Measurements from ENCODE around the gene CD52.

CD52 gene

DNA sequence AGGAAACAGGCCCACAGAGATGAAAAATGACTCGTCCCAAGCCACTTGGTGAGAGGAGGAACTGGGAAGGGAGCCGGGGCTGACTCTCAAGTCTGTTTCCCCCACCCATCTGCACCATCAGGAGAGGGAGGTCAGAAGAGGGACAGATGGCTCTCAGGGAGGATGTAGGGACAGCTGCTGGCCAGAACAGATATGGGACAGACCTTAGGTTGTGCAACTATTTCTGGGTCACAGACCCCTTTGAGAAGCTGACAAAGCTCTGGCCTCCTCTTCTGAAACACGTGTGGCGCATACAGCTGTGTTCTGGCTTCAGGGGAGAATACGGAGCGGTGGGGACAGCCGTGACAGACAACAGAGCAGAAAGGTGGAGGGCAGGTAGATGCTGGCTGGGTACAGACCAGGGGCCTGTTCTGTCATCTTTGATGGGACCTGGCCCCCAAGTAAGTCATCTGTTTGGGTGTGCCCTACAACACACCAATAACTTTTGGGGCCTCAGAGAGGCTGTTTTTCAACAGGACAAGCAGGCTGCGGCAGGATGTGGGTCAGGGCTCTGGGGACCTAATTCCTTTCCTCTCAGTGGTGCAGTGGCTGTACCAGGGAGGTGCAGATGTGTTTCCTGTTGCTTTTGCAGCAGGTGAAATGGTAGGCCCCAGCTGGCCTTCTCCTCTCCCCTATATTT lies 30.6 kb upstream of the CD52 start:
- H3K23ac ChIP-seq (ENCODE audit: low read length): no peak overlapping the region

DNA sequence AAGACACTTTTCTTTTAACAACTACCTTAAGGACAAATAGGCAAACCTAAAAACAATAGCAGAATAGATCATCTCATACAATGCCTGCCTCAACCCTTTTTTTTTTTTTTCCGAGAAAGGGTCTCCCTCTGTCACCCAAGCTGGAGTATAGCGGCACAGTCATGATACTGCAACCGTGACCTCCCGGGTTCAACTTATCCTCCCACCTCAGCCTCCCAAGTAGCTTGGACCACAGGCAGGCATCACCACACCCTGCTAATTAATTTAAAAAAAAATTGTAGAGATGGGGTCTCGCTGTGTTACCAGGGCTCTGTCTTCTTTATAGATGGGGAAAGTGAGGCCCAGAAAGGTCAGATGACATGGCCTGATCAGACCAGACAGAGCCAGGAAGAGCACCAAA lies 29.9 kb upstream of the CD52 start:
- Histone ChIP-seq H2BK12ac (ENCODE audit: low read length) (no peak overlapping the region), H2BK120ac (ENCODE audit: insufficient read depth, low read length, poor library complexity) (no peak overlapping the region), H3K4me1 (ENCODE audit: control insufficient read depth in 1 of 2, insufficient read depth in 2 of 2, low read length in 2 of 2) (peaks cover 4 to 10% of the 10 kb centered on the region in 2 experiments), H4K91ac (ENCODE audit: low read depth, low read length) (no peak overlapping the region), H3K4me2 (ENCODE audit: low read length) (no peak overlapping the region), H3K4me3 (ENCODE audit: low read depth, low read length) (no peak overlapping the region), H2AK5ac (ENCODE audit: low read length) (no peak overlapping the region), H3K9me3 (ENCODE audit: insufficient read depth, low read depth, low read length) (peaks cover 2% of the 10 kb centered on the region), H3K18ac (ENCODE audit: low read length) (no peak overlapping the region), H3K79me2 (ENCODE audit: control insufficient read depth, insufficient read depth, low read length, poor library complexity) (no peaks in the 10 kb centered on the region), H4K8ac (ENCODE audit: low read depth, low read length) (no peak overlapping the region), H2BK5ac (ENCODE audit: low read depth, low read length, poor library complexity) (no peak overlapping the region), H3K27me3 (ENCODE audit: insufficient read depth, low read length) (no peaks in the 10 kb centered on the region), H3K4ac (ENCODE audit: low read depth, low read length) (no peak overlapping the region), H3K79me1 (ENCODE audit: low read length) (no peaks in the 10 kb centered on the region), H3K14ac (ENCODE audit: low read length) (no peak overlapping the region), H3K27ac (ENCODE audit: low read depth, low read length) (no peak overlapping the region), H3K23ac (ENCODE audit: low read length) (no peak overlapping the region), H3K9ac (ENCODE audit: low read length) (no peak overlapping the region), H3K36me3 (ENCODE audit: control insufficient read depth in 1 of 2, insufficient read depth in 2 of 2, low read length in 2 of 2) (peaks cover under 1 to 9% of the 10 kb centered on the region in 2 experiments), H4K12ac (ENCODE audit: low read depth, low read length) (no peak overlapping the region), H2AFZ (ENCODE audit: insufficient read depth, low read length, poor library complexity) (no peak overlapping the region)
- WGBS (ENCODE audit: extremely low coverage, insufficient coverage, insufficient read length): no CpG with 5 or more reads among the region's 5 CpGs
- DNase-seq: no peak

More for the DNA sequence above, 30.6 kb upstream of the CD52 start:
- Histone ChIP-seq H3K9me3 (ENCODE audit: insufficient read depth, low read depth, low read length) (peaks cover 2% of the 10 kb centered on the region), H3K14ac (ENCODE audit: low read length) (no peak overlapping the region), H3K4me3 (ENCODE audit: low read depth, low read length) (no peak overlapping the region), H3K79me1 (ENCODE audit: low read length) (no peaks in the 10 kb centered on the region), H2BK12ac (ENCODE audit: low read length) (no peak overlapping the region), H2AFZ (ENCODE audit: insufficient read depth, low read length, poor library complexity) (no peak overlapping the region), H3K4ac (ENCODE audit: low read depth, low read length) (no peak overlapping the region), H4K12ac (ENCODE audit: low read depth, low read length) (no peak overlapping the region), H4K91ac (ENCODE audit: low read depth, low read length) (no peak overlapping the region), H4K8ac (ENCODE audit: low read depth, low read length) (no peak overlapping the region), H2AK5ac (ENCODE audit: low read length) (no peak overlapping the region), H3K4me1 (ENCODE audit: control insufficient read depth in 1 of 2, insufficient read depth in 2 of 2, low read length in 2 of 2) (peaks cover 4 to 15% of the 10 kb centered on the region in 2 experiments), H3K79me2 (ENCODE audit: control insufficient read depth, insufficient read depth, low read length, poor library complexity) (no peaks in the 10 kb centered on the region), H2BK120ac (ENCODE audit: insufficient read depth, low read length, poor library complexity) (no peak overlapping the region), H3K18ac (ENCODE audit: low read length) (no peak overlapping the region), H2BK5ac (ENCODE audit: low read depth, low read length, poor library complexity) (no peak overlapping the region), H3K9ac (ENCODE audit: low read length) (no peak overlapping the region), H3K36me3 (ENCODE audit: control insufficient read depth in 1 of 2, insufficient read depth in 2 of 2, low read length in 2 of 2) (peaks cover 6 to 15% of the 10 kb centered on the region in 2 experiments), H3K27me3 (ENCODE audit: insufficient read depth, low read length) (no peaks in the 10 kb centered on the region), H3K27ac (ENCODE audit: low read depth, low read length) (no peak overlapping the region), H3K4me2 (ENCODE audit: low read length) (no peak overlapping the region)
- WGBS (ENCODE audit: extremely low coverage, insufficient coverage, insufficient read length): no CpG with 5 or more reads among the region's 8 CpGs
- DNase-seq: no peak

DNA sequence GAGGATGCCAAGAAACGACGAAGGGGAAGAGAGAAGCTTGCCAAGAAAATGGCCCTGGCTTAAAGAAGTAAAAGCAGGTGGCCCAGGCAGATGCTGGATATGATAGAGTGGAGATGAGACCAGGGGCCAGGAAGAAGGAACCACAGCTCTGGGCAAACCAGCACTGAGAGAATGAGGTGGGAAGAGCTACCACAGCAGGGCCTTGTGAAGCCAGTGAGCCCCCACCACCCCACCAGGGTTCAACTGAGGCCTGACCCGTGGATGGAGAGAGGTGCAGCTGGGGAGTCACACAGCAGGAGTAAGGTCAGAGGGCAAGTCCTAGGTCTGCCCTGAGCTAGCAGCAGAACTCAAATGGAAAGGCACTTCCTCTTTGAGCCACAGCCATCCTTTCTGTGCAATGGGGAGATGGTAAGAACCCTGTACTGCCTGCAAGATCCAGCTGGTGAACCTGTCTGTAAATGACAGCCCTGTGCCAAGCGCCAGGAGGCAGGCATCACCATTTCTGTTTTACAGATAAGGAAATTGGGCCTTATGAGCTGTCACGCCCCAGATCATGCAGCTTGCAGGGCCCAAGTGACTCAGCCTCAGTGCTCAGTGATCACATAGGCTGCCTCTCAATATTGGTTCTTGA lies 29.3 kb upstream of the CD52 start:
- no peak overlapping the region for H2AK5ac ChIP-seq (ENCODE audit: low read length)
- H2BK5ac ChIP-seq (ENCODE audit: low read depth, low read length, poor library complexity): no peak overlapping the region
- no peak overlapping the region for H4K12ac ChIP-seq (ENCODE audit: low read depth, low read length)
- peaks cover 2% of the 10 kb centered on the region for H3K9me3 ChIP-seq (ENCODE audit: insufficient read depth, low read depth, low read length)
- no peak overlapping the region for H3K23ac ChIP-seq (ENCODE audit: low read length)
- no peak overlapping the region for H3K9ac ChIP-seq (ENCODE audit: low read length)
- no peak overlapping the region for H4K8ac ChIP-seq (ENCODE audit: low read depth, low read length)
- no peak for DNase-seq
- H2BK120ac ChIP-seq (ENCODE audit: insufficient read depth, low read length, poor library complexity): no peak overlapping the region
- no peaks in the 10 kb centered on the region for H3K27me3 ChIP-seq (ENCODE audit: insufficient read depth, low read length)
- H4K91ac ChIP-seq (ENCODE audit: low read depth, low read length): no peak overlapping the region
- peaks cover 0 to 7% of the 10 kb centered on the region in 2 experiments for H3K36me3 ChIP-seq (ENCODE audit: control insufficient read depth in 1 of 2, insufficient read depth in 2 of 2, low read length in 2 of 2)
- no peaks in the 10 kb centered on the region for H3K79me2 ChIP-seq (ENCODE audit: control insufficient read depth, insufficient read depth, low read length, poor library complexity)
- H3K79me1 ChIP-seq (ENCODE audit: low read length): no peaks in the 10 kb centered on the region
- H3K14ac ChIP-seq (ENCODE audit: low read length): no peak overlapping the region
- H2BK12ac ChIP-seq (ENCODE audit: low read length): no peak overlapping the region
- H3K4me2 ChIP-seq (ENCODE audit: low read length): no peak overlapping the region
- no peak overlapping the region for H3K4ac ChIP-seq (ENCODE audit: low read depth, low read length)
- no peak overlapping the region for H3K18ac ChIP-seq (ENCODE audit: low read length)
- no peak overlapping the region for H3K27ac ChIP-seq (ENCODE audit: low read depth, low read length)
- WGBS (ENCODE audit: extremely low coverage, insufficient coverage, insufficient read length): no CpG with 5 or more reads among the region's 5 CpGs
- H2AFZ ChIP-seq (ENCODE audit: insufficient read depth, low read length, poor library complexity): no peak overlapping the region
- peaks cover 4 to 10% of the 10 kb centered on the region in 2 experiments for H3K4me1 ChIP-seq (ENCODE audit: control insufficient read depth in 1 of 2, insufficient read depth in 2 of 2, low read length in 2 of 2)
- H3K4me3 ChIP-seq (ENCODE audit: low read depth, low read length): no peak overlapping the region

DNA sequence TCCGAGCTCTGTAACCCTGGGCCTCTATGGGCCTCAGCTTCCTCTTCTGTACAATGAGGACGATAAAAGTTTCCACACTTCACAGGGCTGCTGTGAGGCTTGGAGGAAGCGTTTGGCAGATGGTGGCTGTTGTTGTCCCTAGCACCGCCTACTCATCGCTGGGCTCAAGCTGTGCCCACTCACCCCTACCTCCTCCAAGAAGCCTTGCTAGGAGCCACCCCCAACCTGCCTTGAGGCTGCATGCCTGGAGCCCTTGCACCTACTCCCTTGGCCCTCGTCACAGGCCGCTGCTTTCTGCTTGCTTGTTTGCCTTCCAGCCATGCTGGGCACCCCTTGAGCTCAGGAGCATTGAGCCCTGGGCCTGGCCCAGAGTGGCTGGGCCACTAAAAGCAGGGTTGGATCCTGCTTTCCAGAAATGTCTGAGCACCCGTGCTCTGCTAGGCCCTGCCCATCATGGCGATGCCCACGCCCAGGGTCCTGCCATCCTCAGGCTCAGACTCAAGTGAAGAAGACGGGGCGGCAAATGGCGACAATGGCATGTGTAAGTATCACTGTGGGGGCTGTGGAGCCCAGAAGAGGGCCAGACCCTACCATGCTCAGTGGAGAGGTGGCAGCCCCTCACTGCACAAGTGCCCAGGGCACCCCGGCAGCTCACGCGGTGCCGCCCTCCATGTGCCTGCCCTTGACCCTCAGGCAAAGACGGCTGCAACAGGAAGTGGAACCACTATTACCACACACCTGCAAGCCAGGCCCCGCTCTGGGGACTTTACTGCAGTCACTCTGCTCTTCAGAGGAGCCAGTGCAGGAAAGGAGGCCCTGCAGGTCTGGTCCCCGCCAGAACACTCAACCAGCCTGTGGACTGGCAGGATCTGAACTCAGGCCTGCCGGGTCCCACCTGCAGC lies 28.3 kb upstream of the CD52 start:
- Histone ChIP-seq H4K8ac (ENCODE audit: low read depth, low read length) (no peak overlapping the region), H4K12ac (ENCODE audit: low read depth, low read length) (no peak overlapping the region), H2BK12ac (ENCODE audit: low read length) (no peak overlapping the region), H3K9ac (ENCODE audit: low read length) (no peak overlapping the region), H3K36me3 (ENCODE audit: control insufficient read depth in 1 of 2, insufficient read depth in 2 of 2, low read length in 2 of 2) (peaks cover 0 to 5% of the 10 kb centered on the region in 2 experiments), H2AFZ (ENCODE audit: insufficient read depth, low read length, poor library complexity) (no peak overlapping the region), H3K79me2 (ENCODE audit: control insufficient read depth, insufficient read depth, low read length, poor library complexity) (no peaks in the 10 kb centered on the region), H3K27ac (ENCODE audit: low read depth, low read length) (no peak overlapping the region), H3K4me1 (ENCODE audit: control insufficient read depth in 1 of 2, insufficient read depth in 2 of 2, low read length in 2 of 2) (peaks cover 4 to 10% of the 10 kb centered on the region in 2 experiments), H3K79me1 (ENCODE audit: low read length) (no peaks in the 10 kb centered on the region), H3K4me3 (ENCODE audit: low read depth, low read length) (no peak overlapping the region), H3K4me2 (ENCODE audit: low read length) (no peak overlapping the region), H3K23ac (ENCODE audit: low read length) (no peak overlapping the region), H2BK5ac (ENCODE audit: low read depth, low read length, poor library complexity) (no peak overlapping the region), H3K4ac (ENCODE audit: low read depth, low read length) (no peak overlapping the region), H2BK120ac (ENCODE audit: insufficient read depth, low read length, poor library complexity) (no peak overlapping the region), H3K18ac (ENCODE audit: low read length) (no peak overlapping the region), H2AK5ac (ENCODE audit: low read length) (no peak overlapping the region), H3K14ac (ENCODE audit: low read length) (no peak overlapping the region), H4K91ac (ENCODE audit: low read depth, low read length) (no peak overlapping the region), H3K27me3 (ENCODE audit: insufficient read depth, low read length) (no peaks in the 10 kb centered on the region), H3K9me3 (ENCODE audit: insufficient read depth, low read depth, low read length) (no peaks in the 10 kb centered on the region)
- no CpG with 5 or more reads among the region's 21 CpGs for WGBS (ENCODE audit: extremely low coverage, insufficient coverage, insufficient read length)
- DNase-seq: no peak
